Measurements from ENCODE around the gene PTPRT. TPM values are rescaled to one million over a fixed set of nuclear protein-coding genes. Genes with fewer than 3 reads are reported as not detected.

PTPRT gene
- total and polyA plus RNA-seq, 10 of the 15 experiments (the other 5 are each of a cell fraction or from before 2014, with no cell fraction given) = not detected

DNA sequence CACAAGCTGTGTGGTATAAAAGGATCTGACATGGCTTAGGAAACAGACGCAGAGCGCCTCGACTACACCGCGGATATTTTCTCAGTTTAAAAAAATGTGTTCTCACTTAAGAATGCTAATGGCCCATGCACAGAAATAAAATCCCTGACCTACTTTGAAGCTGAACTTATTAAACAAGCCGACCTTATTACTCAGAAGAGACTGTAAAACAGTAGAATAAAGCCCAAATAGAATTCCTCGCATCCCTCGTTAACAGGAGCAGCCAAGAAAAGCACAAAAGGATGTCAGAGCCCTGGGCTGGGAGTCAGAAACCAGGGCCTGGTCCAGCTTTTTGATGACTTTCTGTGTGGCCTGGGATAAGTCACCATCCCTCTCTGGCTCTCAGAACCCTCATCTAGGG, 489.3 kb downstream of the PTPRT start:
- Histone ChIP-seq H3K9ac (ENCODE audit: control insufficient read depth, insufficient read depth, low read length) (no peak overlapping the region), H3K36me3 (ENCODE audit: control insufficient read depth in 2 of 2, insufficient read depth in 2 of 2, low read length in 1 of 2) (no peaks in the 10 kb centered on the region), H3K27ac (ENCODE audit: control insufficient read depth, insufficient read depth) (no peak overlapping the region), H3K79me2 (ENCODE audit: control insufficient read depth, insufficient read depth, low read length) (no peaks in the 10 kb centered on the region), H3K4me3 (no peak overlapping the region), H2AFZ (ENCODE audit: control insufficient read depth, low read depth, low read length) (no peak overlapping the region), H3K27me3 (replicated peaks in 1 of 2; ENCODE audit: control insufficient read depth in 2 of 2, insufficient read depth in 2 of 2, low read length in 1 of 2) (no peaks in the 10 kb centered on the region), H3K4me2 (ENCODE audit: control insufficient read depth, insufficient read depth) (no peak overlapping the region), H3K9me3 (replicated peaks; ENCODE audit: control insufficient read depth, insufficient read depth, low read length) (no peaks in the 10 kb centered on the region), H4K20me1 (ENCODE audit: control insufficient read depth, insufficient read depth) (no peaks in the 10 kb centered on the region), H3K4me1 (ENCODE audit: control insufficient read depth, insufficient read depth, low read length) (no peaks in the 10 kb centered on the region)
- in situ Hi-C loops (cut with MboI) = no loop called here
- BruUV-seq (replicated peaks) = no TSS peak
- FAIRE-seq = no peak
- SMC1A ChIA-PET (ENCODE audit: uncharacterized antibody, unreplicated experiment) = no interaction called here
- CTCF ChIA-PET = no interaction called here
- ATAC-seq = no peak
- intact Hi-C loops (cut with micrococcal nuclease; ENCODE audit: unreplicated experiment) = no loop called here
- RAD21 ChIA-PET (ENCODE audit: unreplicated experiment) = no interaction called here
- POLR2A ChIA-PET = no interaction called here
- 72% methylated on average over 8 of the region's 8 CpGs for WGBS (ENCODE audit: insufficient coverage, insufficient replicate concordance, low lambda C conversion rate, missing lambda C conversion rate)
- DNase-seq (ENCODE audit: low read depth, low spot score) = no peak
- TF ChIP-seq DPF2 (IDR thresholded peaks at IDR 0.05) (no peak), HCFC1 (IDR thresholded peaks at IDR 0.05; ENCODE audit: low read length) (no peak), NFYA (IDR thresholded peaks at IDR 0.05; ENCODE audit: borderline replicate concordance, low read depth, low read length) (no peak), PAX8 (IDR thresholded peaks at IDR 0.05) (no peak), NR2C2 (IDR thresholded peaks at IDR 0.05; ENCODE audit: borderline replicate concordance, control insufficient read depth, insufficient read length, low read depth) (no peak), ZNF24 (IDR thresholded peaks at IDR 0.05) (no peak), KAT2A (conservative IDR thresholded peaks at IDR 0.05; ENCODE audit: control insufficient read depth, low read depth, low read length) (no peak), RCOR1 (conservative IDR thresholded peaks at IDR 0.05; ENCODE audit: low read depth, low read length) (no peak), CREB1 (IDR thresholded peaks at IDR 0.05; ENCODE audit: low read depth) (no peak), EED (IDR thresholded peaks at IDR 0.05; ENCODE audit: low read depth) (no peak), RAD51 (IDR thresholded peaks at IDR 0.05) (no peak)
- TF ChIP-seq, protein P1, sequence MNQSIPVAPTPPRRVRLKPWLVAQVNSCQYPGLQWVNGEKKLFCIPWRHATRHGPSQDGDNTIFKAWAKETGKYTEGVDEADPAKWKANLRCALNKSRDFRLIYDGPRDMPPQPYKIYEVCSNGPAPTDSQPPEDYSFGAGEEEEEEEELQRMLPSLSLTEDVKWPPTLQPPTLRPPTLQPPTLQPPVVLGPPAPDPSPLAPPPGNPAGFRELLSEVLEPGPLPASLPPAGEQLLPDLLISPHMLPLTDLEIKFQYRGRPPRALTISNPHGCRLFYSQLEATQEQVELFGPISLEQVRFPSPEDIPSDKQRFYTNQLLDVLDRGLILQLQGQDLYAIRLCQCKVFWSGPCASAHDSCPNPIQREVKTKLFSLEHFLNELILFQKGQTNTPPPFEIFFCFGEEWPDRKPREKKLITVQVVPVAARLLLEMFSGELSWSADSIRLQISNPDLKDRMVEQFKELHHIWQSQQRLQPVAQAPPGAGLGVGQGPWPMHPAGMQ (IDR thresholded peaks at IDR 0.05; ENCODE audit: borderline replicate concordance) = no peak
- TF ChIP-seq, protein P2, sequence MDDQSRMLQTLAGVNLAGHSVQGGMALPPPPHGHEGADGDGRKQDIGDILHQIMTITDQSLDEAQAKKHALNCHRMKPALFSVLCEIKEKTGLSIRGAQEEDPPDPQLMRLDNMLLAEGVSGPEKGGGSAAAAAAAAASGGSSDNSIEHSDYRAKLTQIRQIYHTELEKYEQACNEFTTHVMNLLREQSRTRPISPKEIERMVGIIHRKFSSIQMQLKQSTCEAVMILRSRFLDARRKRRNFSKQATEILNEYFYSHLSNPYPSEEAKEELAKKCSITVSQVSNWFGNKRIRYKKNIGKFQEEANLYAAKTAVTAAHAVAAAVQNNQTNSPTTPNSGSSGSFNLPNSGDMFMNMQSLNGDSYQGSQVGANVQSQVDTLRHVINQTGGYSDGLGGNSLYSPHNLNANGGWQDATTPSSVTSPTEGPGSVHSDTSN (IDR thresholded peaks at IDR 0.05; ENCODE audit: insufficient replicate concordance, low read depth, low read length) = no peak
